Measurements from ENCODE around the gene MAD1L1.

Gene MAD1L1

GRCh38 chr7:2131800-2132199 is 100.9 kb downstream of the MAD1L1 start:
- no peak for DNase-seq

GRCh38 chr7:2131341-2131740 is 101.4 kb downstream of the MAD1L1 start:
- no peak for DNase-seq

- no peak for DNase-seq
Measured at GRCh38 chr7:2130096-2130375, 102.7 kb downstream of the MAD1L1 start.

DNA sequence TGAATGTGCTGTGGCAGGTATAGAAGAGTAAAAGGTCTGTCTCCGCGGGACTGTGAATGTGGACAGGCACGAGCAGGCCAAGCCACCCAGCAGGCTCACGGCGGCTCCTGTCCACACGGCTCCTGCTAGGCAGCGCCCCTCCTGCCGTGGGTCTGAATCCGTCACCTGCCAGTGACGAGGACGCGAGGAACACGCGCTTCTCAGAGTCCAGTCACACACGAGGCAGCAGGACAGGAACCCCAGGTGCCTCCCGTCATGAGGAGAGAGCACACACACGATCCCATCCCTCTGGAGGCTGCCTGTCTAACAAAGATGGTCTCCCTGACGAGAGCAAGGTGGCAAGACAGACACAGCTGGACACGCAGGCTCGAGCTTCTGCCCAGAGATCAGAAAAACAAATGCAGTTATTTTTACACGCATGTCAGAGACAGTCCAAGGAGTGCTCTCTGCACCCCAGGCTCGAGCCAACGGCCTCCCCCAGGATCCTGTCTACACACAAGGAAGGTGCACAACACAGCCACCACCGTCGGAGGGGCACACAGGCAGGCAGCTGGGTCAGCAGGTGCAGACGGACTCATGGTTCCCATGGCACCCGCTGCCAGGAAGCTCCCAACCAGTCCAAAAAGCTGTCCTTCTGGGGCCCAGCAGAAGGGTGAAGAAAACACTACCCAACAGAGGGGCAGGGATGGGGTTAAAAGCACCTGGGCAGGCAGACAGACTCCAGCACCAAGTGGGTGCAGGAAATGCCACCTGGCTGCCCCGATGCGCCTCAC is 103.2 kb downstream of the MAD1L1 start:
- DNase-seq: no peak

- no peak for DNase-seq
Measured at GRCh38 chr7:2128601-2129322, 104.0 kb downstream of the MAD1L1 start.

DNA sequence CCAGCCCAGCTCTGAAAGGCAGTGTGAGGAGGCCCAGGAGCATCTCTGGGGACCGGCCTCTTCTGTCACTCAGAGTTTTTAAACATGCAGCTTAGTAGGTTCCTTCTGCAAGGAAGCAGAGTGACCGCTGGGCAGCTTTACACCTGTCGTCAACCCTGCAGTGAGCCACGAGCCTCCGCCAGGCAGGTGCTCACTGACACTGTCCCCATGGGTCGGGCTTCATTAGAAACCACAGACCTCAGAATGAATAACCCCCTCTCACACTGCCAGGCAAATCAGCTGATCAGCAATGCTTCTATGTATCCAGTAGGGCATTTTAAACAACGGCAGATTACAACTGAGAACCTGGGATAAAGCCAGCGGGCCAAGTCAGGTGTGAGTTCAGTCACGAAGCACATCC is 106.1 kb downstream of the MAD1L1 start:
- DNase-seq: no peak

DNA sequence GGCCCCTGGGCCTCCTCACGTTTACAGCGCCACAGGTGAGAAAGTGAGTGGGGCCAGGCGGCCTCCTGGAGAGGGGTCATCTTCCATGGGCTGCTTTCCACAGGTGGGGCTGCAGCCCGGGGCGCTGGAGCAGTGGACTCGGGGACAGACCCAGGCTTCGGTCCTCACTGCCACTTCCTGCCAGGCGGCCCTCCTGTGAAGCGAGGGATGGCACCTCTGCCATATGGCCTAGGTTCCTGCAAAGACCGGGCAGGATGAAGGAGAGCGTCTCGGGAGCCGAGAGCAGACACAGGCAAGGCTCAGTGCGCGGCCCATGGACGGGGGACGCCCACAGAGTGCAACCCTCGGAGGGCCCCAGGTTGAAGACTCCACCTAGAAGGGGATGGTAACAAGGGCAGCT is 106.8 kb downstream of the MAD1L1 start:
- DNase-seq: no peak

DNA sequence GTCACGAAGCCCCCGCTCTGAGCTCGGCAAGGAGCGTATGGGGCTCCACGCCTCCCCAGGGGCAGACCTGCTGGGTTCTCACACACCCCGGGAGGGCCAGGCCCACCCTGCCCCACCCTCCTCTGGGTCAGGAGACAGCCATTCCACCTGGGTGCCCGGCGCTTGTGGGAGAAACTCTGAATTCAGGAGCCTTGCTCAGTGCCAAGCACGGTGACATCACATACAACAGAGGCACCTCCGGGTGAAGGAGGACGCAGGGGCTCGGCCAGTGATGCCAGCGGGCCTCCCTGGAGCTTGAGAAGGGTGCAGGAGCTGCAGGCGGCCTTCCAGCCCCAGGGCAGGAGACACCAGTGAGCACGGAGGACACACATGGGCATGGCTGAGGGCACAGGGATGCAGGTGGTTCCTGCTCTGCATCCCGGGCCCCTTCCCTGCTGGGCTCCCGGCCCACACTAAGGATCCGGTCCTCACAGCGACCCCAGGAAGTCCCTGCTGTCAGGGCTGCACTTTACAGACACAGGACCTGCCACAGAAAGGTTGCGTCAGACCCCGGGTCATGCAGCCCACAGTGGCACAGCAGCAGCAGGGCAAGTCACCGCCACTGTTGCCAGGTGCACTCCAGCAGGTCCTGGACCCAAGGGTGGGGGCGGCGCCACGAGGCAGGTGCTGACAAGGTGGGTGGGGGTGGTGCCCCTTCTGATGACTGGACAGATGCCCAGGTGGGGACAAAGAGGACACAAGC is 108.0 kb downstream of the MAD1L1 start:
- no peak for DNase-seq

DNA sequence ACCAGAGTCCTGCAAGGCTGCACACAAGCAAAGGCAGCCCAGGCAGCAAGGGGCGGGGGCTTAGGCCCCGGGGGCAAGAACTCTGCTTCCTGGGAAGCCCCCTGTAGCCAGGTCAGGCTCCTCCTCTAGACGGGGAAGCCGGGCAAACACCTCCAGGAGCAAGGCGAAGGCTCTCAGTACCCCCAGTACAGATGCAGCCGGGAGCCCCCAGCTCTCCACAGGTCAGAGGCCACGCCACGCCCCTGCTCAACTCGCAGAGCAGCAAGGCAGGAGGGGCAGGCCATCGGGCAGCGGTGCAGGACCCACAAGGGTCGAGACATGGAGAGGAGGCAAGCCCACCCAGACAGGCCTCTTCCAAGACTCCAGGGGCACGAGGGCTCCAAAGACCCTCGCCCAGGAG is 108.8 kb downstream of the MAD1L1 start:
- no peak for DNase-seq

DNA sequence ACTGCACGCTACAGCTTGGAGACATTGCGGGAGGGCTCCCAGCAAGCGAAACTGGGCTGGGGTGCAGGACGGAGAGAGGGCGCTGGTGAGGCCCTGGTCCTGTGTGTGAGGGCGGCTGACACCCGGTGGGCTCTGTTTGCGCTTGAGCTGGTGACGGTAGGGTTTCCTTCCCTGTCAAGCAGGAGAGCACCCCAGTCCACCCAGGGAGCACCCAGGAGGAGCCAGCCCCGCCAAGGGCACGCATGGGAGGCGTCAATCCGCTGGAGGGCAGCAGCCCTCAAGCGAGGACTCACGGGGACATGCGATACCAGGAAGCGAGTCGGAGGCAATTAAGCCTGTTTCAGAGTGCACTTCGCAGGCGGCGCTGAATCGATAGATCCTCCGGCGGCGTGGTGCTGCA is 109.4 kb downstream of the MAD1L1 start:
- DNase-seq: peak; percentile 25 to 54

DNA sequence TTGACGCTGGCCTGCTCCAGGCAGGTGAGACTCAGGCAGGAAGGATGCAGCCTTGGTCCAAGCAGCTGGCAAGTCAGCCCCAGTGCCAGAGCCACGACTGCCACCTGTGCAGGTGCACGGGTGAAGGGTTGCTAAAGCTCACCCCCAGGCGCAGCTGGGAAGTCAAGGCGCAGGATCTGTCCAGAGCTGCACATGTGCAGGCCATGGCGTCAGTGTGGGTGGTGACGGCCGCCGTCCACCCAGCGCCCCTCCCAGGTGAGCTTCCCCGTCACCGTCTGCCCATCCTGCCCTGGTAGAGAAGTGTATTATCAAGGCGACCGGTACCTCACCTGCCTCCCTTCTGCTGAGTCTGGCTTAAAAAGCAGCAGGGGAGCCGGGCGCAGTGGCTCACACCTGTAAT is 110.1 kb downstream of the MAD1L1 start:
- no peak for DNase-seq

DNA sequence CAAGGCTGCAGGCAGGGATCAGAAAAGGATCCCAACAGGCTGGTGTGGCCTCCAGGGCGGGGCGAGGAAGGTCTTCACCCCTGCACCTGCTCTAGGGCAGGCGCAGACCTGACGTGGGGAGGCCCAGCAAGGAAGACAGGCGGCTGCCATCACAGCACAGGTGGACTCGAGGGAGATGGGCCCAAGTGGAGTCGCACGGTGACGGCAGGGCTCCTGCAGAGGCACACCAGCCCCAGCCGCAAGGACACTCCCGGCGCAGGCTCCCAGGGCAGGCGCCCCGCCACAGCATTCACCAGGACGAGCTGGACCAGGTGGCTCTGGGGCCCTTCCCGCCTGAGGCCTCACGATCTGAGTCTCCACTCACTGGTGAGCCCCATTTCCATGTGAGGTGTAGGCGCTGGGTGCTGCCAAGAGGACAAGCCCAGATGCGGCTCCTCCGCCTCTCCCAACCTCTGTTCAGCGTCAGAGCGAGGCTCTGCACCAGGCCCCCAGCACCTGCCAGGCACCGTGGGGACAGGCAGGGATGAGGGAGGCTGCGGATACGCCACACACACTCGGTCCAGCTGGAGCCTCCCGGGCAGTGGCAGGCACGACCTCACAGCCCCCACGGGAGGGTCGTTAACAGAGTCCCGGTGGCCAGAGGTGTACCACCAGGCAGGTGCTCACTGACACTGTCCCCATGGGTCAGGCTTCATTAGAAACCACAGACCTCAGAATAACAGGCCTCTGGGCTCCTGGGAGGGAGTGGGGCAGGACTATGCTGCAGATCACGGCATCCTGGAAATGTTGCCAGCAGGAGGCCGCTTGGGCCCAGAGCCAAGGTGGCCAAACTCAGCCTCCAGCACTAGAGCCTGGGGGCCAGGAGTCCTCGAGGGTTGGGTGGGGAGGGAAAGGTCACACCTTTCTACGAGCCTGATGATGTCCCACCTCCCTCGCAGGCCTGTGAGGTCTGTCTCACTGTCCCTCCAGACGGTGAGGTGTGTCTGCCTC is 111.6 kb downstream of the MAD1L1 start:
- DNase-seq: no peak

DNA sequence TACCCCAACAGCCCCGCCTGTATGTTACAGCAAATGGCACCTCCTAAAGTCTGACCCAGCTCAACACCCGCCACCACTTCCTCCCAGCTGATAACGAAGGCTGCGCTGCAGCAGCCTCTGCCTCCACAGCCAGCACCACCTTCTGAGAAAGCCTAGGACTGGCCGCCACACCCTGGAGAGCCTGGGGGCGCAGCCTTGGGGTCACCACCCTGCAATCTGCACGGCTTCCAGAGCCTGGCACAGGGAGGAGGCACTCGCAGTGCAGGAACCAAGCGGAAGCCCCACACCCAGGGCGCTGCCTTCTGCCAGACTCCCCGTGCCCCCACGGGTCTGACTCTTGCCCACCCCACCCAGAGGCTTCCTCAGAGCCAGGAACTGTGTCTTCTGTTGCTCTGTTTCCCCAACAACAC is 112.5 kb downstream of the MAD1L1 start:
- DNase-seq: no peak

DNA sequence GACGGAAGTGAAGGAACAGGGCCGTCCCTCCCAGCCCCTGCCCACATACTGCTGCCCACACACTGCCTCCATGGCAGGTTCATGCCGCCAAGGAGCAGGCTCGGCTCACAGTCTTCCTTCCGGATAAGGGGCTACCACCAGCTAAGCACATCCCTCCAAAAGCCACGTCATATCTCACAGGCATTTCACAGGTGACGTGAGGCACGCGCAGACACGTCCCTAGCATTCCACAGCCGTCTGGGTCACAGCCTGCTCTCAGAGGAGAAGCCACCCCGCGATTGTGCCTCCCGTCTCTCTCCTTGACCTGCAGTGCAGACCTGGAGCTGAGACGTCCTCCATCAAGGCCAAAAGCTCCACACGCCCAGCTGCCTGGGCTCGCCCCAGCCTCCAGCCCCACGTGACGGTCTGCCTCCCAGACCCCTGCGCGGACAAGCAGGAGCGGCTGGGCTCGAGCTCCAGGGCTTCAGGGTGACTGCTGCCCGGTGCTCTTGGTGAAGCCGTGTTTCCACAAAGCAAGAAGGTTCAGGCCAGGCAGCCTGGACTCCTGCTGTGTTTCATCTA is 114.0 kb downstream of the MAD1L1 start:
- DNase-seq: no peak

GRCh38 chr7:2118056-2118455 is 114.7 kb downstream of the MAD1L1 start:
- DNase-seq: no peak

GRCh38 chr7:2117646-2118045 is 115.1 kb downstream of the MAD1L1 start:
- DNase-seq: no peak

- no peak for DNase-seq
Measured at GRCh38 chr7:2116989-2117591, 115.7 kb downstream of the MAD1L1 start.

GRCh38 chr7:2116448-2116810 is 116.3 kb downstream of the MAD1L1 start:
- DNase-seq: no peak

DNA sequence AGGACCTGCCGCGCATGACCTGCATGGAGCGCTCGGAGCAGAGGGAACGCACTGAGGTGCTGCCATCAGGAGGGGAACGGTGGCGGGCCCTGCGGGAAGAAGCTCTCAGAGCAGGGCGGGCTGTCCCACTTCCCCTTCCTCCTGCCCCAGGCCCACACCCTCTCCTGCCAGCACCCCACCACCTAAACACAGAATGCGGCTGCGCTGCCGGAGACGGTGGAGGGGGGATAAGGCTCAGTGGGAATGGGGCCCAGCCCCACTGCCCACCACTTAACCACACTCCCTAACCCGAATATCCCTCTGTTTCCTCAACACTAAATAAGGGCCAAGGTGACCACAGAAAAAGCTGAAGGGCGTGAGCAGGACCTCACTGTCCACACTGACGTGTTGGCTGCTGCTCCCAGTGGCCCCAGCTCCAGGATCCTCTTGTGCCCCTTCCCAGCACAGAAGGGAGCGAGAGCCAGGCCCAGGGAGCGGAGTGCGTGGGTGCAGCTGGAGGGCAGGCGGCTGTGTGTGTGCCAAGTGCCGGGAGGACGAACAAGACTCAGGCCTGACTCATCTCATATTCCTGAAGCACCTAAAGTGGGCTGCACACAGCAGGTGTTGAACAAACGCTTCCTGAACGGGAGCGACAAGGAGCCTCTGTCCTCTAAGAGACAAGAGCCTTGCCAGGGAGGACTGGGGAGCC is 116.8 kb downstream of the MAD1L1 start:
- no peak for DNase-seq

DNA sequence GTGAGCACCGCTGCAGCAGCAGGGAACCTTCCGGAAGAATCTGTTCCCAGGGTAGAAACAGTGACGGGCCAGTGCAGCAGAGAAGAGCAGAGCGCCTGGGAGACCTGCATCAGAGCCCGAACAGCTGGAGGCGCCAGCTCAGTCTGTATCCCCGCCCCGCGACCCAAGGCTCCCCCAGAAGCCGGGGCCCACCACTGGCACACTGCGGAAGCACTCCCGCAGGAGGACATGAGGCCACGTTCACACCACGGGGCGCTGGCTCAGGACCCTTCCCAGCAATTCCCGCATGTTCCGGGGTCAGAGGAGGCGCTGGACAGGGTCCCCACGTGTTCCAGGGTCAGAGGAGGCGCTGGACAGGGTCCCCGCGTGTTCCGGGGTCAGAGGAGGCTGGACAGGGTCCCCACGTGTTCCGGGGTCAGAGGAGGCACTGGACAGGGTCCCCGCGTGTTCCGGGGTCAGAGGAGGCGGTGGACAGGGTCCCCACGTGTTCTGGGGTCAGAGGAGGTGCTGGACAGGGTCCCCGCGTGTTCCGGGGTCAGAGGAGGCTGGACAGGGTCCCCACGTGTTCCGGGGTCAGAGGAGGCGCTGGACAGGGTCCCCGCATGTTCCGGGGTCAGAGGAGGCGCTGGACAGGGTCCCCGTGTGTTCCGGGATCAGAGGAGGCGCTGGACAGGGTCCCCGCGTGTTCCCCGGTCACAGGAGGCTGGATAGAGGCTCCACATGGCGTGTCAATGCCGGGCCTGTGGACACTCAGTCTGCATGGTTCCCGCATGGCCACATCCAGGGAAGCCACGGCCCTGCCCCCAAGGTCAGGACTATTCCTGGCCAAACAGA is 117.6 kb downstream of the MAD1L1 start:
- DNase-seq: no peak

GRCh38 chr7:2114052-2114451 is 118.7 kb downstream of the MAD1L1 start:
- DNase-seq: no peak

All from NCI-H187 (cell line).